Ovary (tissue), 9 donors: ENCODE data around the gene LYRM4. TPM values are rescaled to one million over a fixed set of nuclear protein-coding genes. Genes with fewer than 3 reads are reported as not detected.

ENCODE experiments used
- DNase-seq, 5 donors: peaks; one replicate each; pipeline ENCODE4 v3.0.0-alpha.2; 2019 to 2020
- H3K27ac ChIP-seq, 2 donors: fragments of 200-600 bp; one replicate each; pipeline versions ENCODE4 v1.5.1 to v1.8.0; 2019 to 2022
- H3K27me3 ChIP-seq: fragments of 200-600 bp; one replicate; pipeline ENCODE4 v1.8.0; 2022
- H3K36me3 ChIP-seq: fragments of 200-600 bp; sonication (generic); one replicate; pipeline ENCODE4 v1.5.1; 2019
- H3K4me1 ChIP-seq: one replicate; pipeline ENCODE4 v1.8.1; 2013; ENCODE audit warnings: mild to moderate bottlenecking, moderate library complexity; ENCODE audit not compliant: insufficient read depth
- H3K4me3 ChIP-seq: fragments of 200-600 bp; sonication (generic); one replicate; pipeline ENCODE4 v1.5.1; 2017
- H3K9me3 ChIP-seq, 2 donors: fragments of 200-600 bp in 1 of 2; sonication (generic) in 1 of 2; one replicate each; pipeline versions ENCODE4 v1.5.1 to v1.8.1; 2013 to 2019; ENCODE audit warnings: mild to moderate bottlenecking in 1 of 2, moderate library complexity in 1 of 2
- CTCF ChIP-seq, 3 donors: fragments of 450-650 bp in 2 of 3; fragments of 200-600 bp in 1 of 3; IDR thresholded peaks; one replicate each; pipeline versions ENCODE4 v1.5.1 to v1.8.0; 2016 to 2022; ENCODE audit warnings: antibody characterized with exemption in 3 of 3, mild to moderate bottlenecking in 1 of 3
- EP300 ChIP-seq: sonication (generic); formaldehyde crosslinking; IDR thresholded peaks from one replicate; pipeline ENCODE4 v1.6.1; 2017; ENCODE audit warnings: antibody characterized with exemption
- POLR2A ChIP-seq: fragments of 450-650 bp; IDR thresholded peaks from one replicate; pipeline ENCODE4 v1.6.1; 2017; ENCODE audit warnings: antibody characterized with exemption, mild to moderate bottlenecking, moderate library complexity
- WGBS, 3 donors: extraction: QIAGEN DNeasy Blood & Tissue Kit in 1 of 3; methylation state at CpG; one replicate each; pipeline versions ENCODE4 v1.1.5 to v1.1.7; 2013 to 2017; 5-methylcytosine and 5-hydroxymethylcytosine counted together
- intact Hi-C, 4 donors: fragments of 100-400 bp; cut with DNase I; formaldehyde crosslinking; loops; one replicate each; pipeline versions ENCODE4 v1.11.0 to v1.15.1; 2022 to 2023
- polyA plus RNA-seq, 2 donors: library from polyadenylated mRNA; stranded (reverse); fragments of 200-250 nt in 1 of 2; fragments of 350-450 nt in 1 of 2; fragmentation: Illumina TruSeq in 1 of 2; extraction: RNeasy Lipid Tissue Mini Kit (QIAGEN cat#74804) in 1 of 2; gene quantifications; one replicate each; pipeline ENCODE4 v1.2.3, GENCODE V29; 2013 to 2014
- total RNA-seq, 7 donors: library from RNA; depleted of rRNA in 2 of 7; stranded (reverse); fragments of >200 nt in 2 of 7; fragmentation: NEBNext Ultra II Directional in 3 of 7; extraction: Animal tissue kit (Norgen Biotek cat#: 25700) in 3 of 7; gene quantifications; one replicate each; pipeline versions ENCODE4 v1.1.0 to v1.2.4, GENCODE V29; 2016 to 2023
- donor health status: DM: no; HTN: no; CAD: no; lungs with moderate emphysema.
- donor health status: DM: no; HTN: no; CAD: no.
- donor health status: Bipolar disorder and iron deficiency.
- donor health status: DM: yes; HTN: yes; CAD: no.
- donor health status: DM: no; HTN: no; CAD: no.
- donor health status: DM: yes; HTN: yes; CAD: no.

The LYRM4 gene
- total and polyA plus RNA-seq, 9 donors, result 28.0 to 38.2 (median 33.6) TPM

DNA sequence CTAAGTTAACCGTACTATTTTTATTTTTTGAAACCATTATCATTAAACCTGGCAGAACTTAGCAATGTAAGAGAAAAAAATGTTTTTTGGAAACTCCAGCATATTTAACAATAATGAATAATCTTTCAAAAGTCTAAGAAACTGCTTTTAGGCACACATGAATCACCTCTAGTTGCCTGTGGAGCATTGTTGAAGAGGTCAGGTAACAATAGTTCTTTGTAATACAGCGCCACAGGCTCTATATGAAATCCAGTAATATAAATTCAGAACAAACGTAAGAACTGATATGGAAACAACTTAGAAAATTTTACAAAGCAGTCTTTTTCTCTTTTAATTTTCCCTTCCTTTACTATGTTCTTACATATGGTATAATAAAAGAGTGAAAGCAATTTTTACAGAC, 10.3 kb downstream of the LYRM4 start:
- intact Hi-C loops, result no loop called here
- TF ChIP-seq POLR2A (no peak), CTCF (IDR thresholded peaks at IDR 0.05) (no peak), EP300 (no peak)

DNA sequence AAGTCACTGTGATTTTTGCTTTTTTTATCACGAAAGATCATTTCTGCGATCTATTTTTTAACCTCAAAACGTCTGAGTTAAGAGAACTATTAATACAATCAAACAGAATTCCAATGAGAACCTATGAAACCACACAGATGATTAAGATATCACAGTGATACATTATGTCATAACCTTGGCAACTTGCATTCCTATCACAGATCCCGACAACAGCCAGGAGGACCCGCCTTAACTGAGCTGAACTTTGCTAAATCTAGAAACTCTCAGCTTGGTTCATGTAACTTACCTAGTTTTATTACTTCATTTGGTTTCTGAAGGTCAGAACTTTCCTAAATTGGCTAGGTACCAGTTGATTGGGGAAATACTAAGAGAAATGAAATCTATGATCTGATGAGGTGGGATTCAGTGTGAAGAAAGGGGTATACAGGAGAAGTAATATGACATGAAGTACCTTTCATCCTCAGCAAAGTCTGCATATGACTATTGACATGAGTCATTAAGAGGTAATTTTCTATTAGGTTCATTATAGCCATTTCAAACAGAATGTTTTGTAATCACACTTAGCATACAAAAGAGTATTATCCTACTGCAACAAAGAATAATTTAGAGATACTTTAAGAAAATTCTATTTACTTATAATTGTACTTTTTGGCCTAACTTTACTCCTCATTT, 11.2 kb downstream of the LYRM4 start:
- no peaks in the 10 kb centered on the region for H3K9me3 ChIP-seq
- no peaks in the 10 kb centered on the region for H3K4me1 ChIP-seq
- no peak for DNase-seq
- H3K4me3 ChIP-seq, result no peak overlapping the region
- intact Hi-C loops, result no loop called here
- TF ChIP-seq EP300, result no peak
- TF ChIP-seq CTCF (IDR thresholded peaks at IDR 0.05), result no peak
- no peak for TF ChIP-seq POLR2A
- H3K27ac ChIP-seq, result no peak overlapping the region
- WGBS, 3 donors, result 81 to 90% (median 89%) methylated on average over 5 of the region's 5 CpGs
- H3K36me3 ChIP-seq, result no peaks in the 10 kb centered on the region
- H3K27me3 ChIP-seq, result no peaks in the 10 kb centered on the region

More for the DNA sequence above, 10.3 kb downstream of the LYRM4 start:
- no peaks in the 10 kb centered on the region for H3K4me1 ChIP-seq
- DNase-seq, result no peak
- H3K36me3 ChIP-seq, result no peaks in the 10 kb centered on the region
- H3K9me3 ChIP-seq, result no peaks in the 10 kb centered on the region
- H3K27me3 ChIP-seq, result no peaks in the 10 kb centered on the region
- no peak overlapping the region for H3K27ac ChIP-seq
- H3K4me3 ChIP-seq, result no peak overlapping the region
- WGBS, 3 donors, result 58 to 66% (median 61%) methylated on average over 3 of the region's 3 CpGs

DNA sequence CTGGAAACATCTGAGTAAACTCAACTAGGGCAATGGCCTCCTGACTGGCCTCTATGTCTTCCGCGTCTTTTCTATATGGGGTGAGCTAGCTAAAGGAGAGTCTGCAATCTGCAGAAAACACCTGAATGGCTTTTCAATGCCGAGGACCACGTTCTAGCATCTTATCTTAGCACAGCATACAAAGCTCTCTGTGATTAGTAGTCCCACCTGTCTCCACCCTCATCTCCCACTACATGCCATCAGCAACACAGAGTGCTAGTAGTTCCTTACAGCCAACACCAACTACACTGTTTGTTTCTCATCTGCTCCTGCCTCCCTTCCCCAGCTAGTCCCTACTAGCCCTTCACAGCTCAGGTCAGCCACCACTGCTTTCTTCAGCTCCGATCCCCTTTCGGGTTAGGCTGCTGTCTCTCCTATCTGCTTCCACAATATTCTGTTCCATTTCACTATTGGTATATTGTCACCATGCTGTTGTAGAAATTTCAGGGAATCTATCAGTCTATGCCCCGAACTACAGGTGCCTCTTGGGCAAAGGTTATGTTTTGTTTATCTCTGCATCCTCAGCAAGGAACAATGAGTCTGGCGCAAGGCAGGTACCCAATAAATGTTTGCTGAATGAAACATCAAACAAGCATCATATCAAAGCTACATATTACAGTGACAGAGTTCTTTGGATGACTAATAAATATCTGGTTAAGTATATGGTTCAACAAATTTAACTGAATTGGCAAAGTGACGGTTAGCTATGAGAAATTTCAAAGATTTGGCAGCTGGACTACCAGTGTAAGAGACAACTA, 12.2 kb downstream of the LYRM4 start:
- Histone ChIP-seq H3K9me3 (no peaks in the 10 kb centered on the region), H3K27me3 (no peaks in the 10 kb centered on the region), H3K27ac (no peak overlapping the region), H3K4me3 (no peak overlapping the region), H3K4me1 (no peaks in the 10 kb centered on the region), H3K36me3 (no peaks in the 10 kb centered on the region)
- intact Hi-C loops, result no loop called here
- no peak for DNase-seq
- TF ChIP-seq POLR2A (no peak), EP300 (no peak), CTCF (IDR thresholded peaks at IDR 0.05) (no peak)
- WGBS, 3 donors, result 89 to 98% (median 95%) methylated on average over 9 of the region's 9 CpGs

GRCh38 chr6:5247201-5247600, 13.5 kb downstream of the LYRM4 start:
- no peak for DNase-seq
- H3K4me3 ChIP-seq, result no peak overlapping the region
- no peaks in the 10 kb centered on the region for H3K9me3 ChIP-seq
- WGBS, 3 donors, result 97% methylated on average over 2 of the region's 2 CpGs
- TF ChIP-seq CTCF (IDR thresholded peaks at IDR 0.05) (no peak), EP300 (no peak), POLR2A (no peak)
- no peaks in the 10 kb centered on the region for H3K36me3 ChIP-seq
- H3K4me1 ChIP-seq, result no peaks in the 10 kb centered on the region
- no peaks in the 10 kb centered on the region for H3K27me3 ChIP-seq
- intact Hi-C loops, result no loop called here
- H3K27ac ChIP-seq, result no peak overlapping the region
